B cell (primary cell): ENCODE measurements around the gene XRRA1.
A peak's percentile ranks its signal among the peaks of the same experiment; 100 is the strongest.

Experiments used
- CTCF ChIP-seq: fragments of 200-600 bp; IDR thresholded peaks from one replicate; pipeline ENCODE4 v1.8.0; 2022; ENCODE audit warnings: antibody characterized with exemption, mild to moderate bottlenecking
- EZH2 ChIP-seq: IDR thresholded peaks from 2 replicates; pipeline ENCODE4 v1.6.1; 2012; ENCODE audit warnings: borderline replicate concordance, low read depth, mild to moderate bottlenecking, moderate library complexity, low read length; ENCODE audit not compliant: insufficient read depth, poor library complexity, severe bottlenecking

DNA sequence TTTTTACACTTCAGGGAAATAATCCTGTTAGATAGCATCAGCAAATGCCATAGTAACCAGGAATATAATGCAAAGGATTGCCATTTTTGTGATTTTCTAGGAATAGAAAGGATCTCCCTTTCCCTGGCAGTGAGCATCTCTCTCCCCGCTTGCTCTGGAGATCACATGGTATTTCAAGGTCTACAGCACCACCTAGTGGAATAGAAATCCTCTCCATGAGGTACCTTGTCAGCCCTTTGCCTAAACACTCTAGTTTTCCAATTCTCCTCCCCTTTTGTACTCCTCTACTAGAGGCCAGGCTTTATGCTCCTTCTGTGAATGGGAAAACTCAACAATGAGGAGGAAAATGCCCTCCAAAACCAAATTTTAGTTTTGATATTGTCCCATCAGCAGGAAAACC is 78.4 kb downstream of the XRRA1 start:
- TF ChIP-seq CTCF (peak; percentile 21), EZH2 (no peak)
